Neural progenitor cell (in vitro differentiated cells): ENCODE results near the gene PRR7. TPM values are rescaled to one million over a fixed set of nuclear protein-coding genes. Genes with fewer than 3 reads are reported as not detected.

Experiments used
- DNase-seq: peaks from one replicate; pipeline ENCODE4 v3.0.0-alpha.2; 2016; ENCODE audit warnings: low spot score
- H2AFZ ChIP-seq: fragments of 200-600 bp; sonication (generic); replicated peaks from 2 replicates; pipeline ENCODE4 v1.6.1; 2016; ENCODE audit warnings: antibody characterized with exemption
- H3F3A ChIP-seq: fragments of 200-600 bp; sonication (generic); 2 replicates; pipeline ENCODE4 v1.6.1; 2016; ENCODE audit warnings: antibody characterized with exemption, low read depth
- H3K27ac ChIP-seq: fragments of 200-600 bp; sonication (generic); 2 replicates; pipeline ENCODE4 v1.5.1; 2016; ENCODE audit warnings: mild to moderate bottlenecking
- H3K27me3 ChIP-seq: fragments of 200-600 bp; sonication (generic); 2 replicates; pipeline ENCODE4 v1.6.1; 2016; ENCODE audit warnings: mild to moderate bottlenecking, moderate library complexity
- H3K36me3 ChIP-seq: fragments of 200-600 bp; sonication (generic); 2 replicates; pipeline ENCODE4 v1.5.1; 2016
- H3K4me1 ChIP-seq: fragments of 200-600 bp; sonication (generic); 2 replicates; pipeline ENCODE4 v1.6.1; 2016; ENCODE audit warnings: mixed run types
- H3K4me2 ChIP-seq: fragments of 200-600 bp; sonication (generic); 2 replicates; pipeline ENCODE4 v1.6.1; 2016
- H3K4me3 ChIP-seq: fragments of 200-600 bp; sonication (generic); 2 replicates; pipeline ENCODE4 v1.5.1; 2016
- H3K79me2 ChIP-seq: fragments of 200-600 bp; sonication (generic); 2 replicates; pipeline ENCODE4 v1.6.1; 2016; ENCODE audit warnings: low read depth
- H3K9ac ChIP-seq: fragments of 200-600 bp; sonication (generic); 2 replicates; pipeline ENCODE4 v1.6.1; 2016
- H3K9me3 ChIP-seq: fragments of 200-600 bp; sonication (generic); 2 replicates; pipeline ENCODE4 v1.5.1; 2016; ENCODE audit warnings: low read depth
- H4K20me1 ChIP-seq: fragments of 200-600 bp; sonication (generic); 2 replicates; pipeline ENCODE4 v1.6.1; 2016; ENCODE audit warnings: low read depth
- H3K27ac Mint-ChIP-seq: 3 replicates; pipeline ENCODE4 v1.8.0; 2021; ENCODE audit warnings: mixed read lengths
- H3K27me3 Mint-ChIP-seq: 2 replicates; pipeline ENCODE4 v1.8.0; 2022; ENCODE audit warnings: low read depth, mild to moderate bottlenecking, inconsistent platforms, moderate library complexity, mixed read lengths; ENCODE audit not compliant: insufficient read depth
- H3K36me3 Mint-ChIP-seq: 3 replicates; pipeline ENCODE4 v1.8.0; 2021; ENCODE audit warnings: mixed read lengths
- H3K4me1 Mint-ChIP-seq: 3 replicates; pipeline ENCODE4 v1.8.0; 2021; ENCODE audit warnings: mixed read lengths
- H3K4me3 Mint-ChIP-seq: 3 replicates; pipeline ENCODE4 v1.8.0; 2021; ENCODE audit warnings: mild to moderate bottlenecking, moderate library complexity, mixed read lengths
- H3K9me3 Mint-ChIP-seq: 3 replicates; pipeline ENCODE4 v1.8.0; 2020; ENCODE audit warnings: mixed read lengths
- CTCF ChIP-seq: fragments of 200-600 bp; sonication (generic); IDR thresholded peaks from 2 replicates; pipeline ENCODE4 v1.5.1; 2017; ENCODE audit warnings: antibody characterized with exemption, mild to moderate bottlenecking
- EZH2 ChIP-seq: fragments of 200-600 bp; sonication (generic); IDR thresholded peaks from 2 replicates; pipeline ENCODE4 v1.6.1; 2017; ENCODE audit warnings: antibody characterized with exemption, mild to moderate bottlenecking, moderate library complexity
- EZH2phosphoT487 ChIP-seq: fragments of 200-600 bp; sonication (generic); IDR thresholded peaks from 2 replicates; pipeline ENCODE4 v1.6.1; 2017; ENCODE audit warnings: antibody characterized with exemption
- total RNA-seq: library from RNA; depleted of rRNA; stranded (reverse); fragments of >200 nt; gene quantifications from 2 replicates; pipeline ENCODE4 v1.2.3, GENCODE V29; 2015; ENCODE audit warnings: low replicate concordance

Gene PRR7
- total RNA-seq, 1 donor from 2014 or later = 4.5 TPM

- DNase-seq = peak; percentile 95
- H3K79me2 ChIP-seq = peaks cover 31% of the 10 kb centered on the region
- Mint-ChIP-seq H3K9me3 (no peaks in the 10 kb centered on the region), H3K4me1 (peaks cover 40% of the 10 kb centered on the region), H3K27me3 (peaks cover 9% of the 10 kb centered on the region), H3K36me3 (peaks cover 22% of the 10 kb centered on the region), H3K4me3 (peak overlapping the region; percentile 23), H3K27ac (no peak overlapping the region)
- H3F3A ChIP-seq = peaks cover 41% of the 10 kb centered on the region
- H3K36me3 ChIP-seq = peaks cover 5% of the 10 kb centered on the region
- H3K4me3 ChIP-seq = no peak overlapping the region
- H3K4me2 ChIP-seq = peak overlapping the region; percentile 7
- peaks cover 74% of the 10 kb centered on the region for H4K20me1 ChIP-seq
- H3K27ac ChIP-seq = no peak overlapping the region
- no peak overlapping the region for H3K9ac ChIP-seq
- H2AFZ ChIP-seq = no peak overlapping the region
- no peaks in the 10 kb centered on the region for H3K9me3 ChIP-seq
- H3K27me3 ChIP-seq = no peaks in the 10 kb centered on the region
- H3K4me1 ChIP-seq = peaks cover 25% of the 10 kb centered on the region
- TF ChIP-seq EZH2phosphoT487 (no peak), EZH2 (no peak), CTCF (peak; percentile 97)
Measured at GRCh38 chr5:177491429-177491945, 44.9 kb downstream of the PRR7 start.

GRCh38 chr5:177491983-177492746 is 45.6 kb downstream of the PRR7 start:
- Histone ChIP-seq H3K27ac (no peak overlapping the region), H3K9me3 (no peaks in the 10 kb centered on the region)
- no peak overlapping the region for H3K4me3 Mint-ChIP-seq

GRCh38 chr5:177492841-177493240 is 46.2 kb downstream of the PRR7 start:
- Mint-ChIP-seq H3K4me3 (no peak overlapping the region), H3K27ac (peak overlapping the region; percentile 90), H3K27me3 (peaks cover 11% of the 10 kb centered on the region), H3K9me3 (no peaks in the 10 kb centered on the region), H3K36me3 (peaks cover 17% of the 10 kb centered on the region), H3K4me1 (peaks cover 38% of the 10 kb centered on the region)
- peaks cover 25% of the 10 kb centered on the region for H3K4me1 ChIP-seq
- no peaks in the 10 kb centered on the region for H3K36me3 ChIP-seq
- H2AFZ ChIP-seq = no peak overlapping the region
- H4K20me1 ChIP-seq = peaks cover 70% of the 10 kb centered on the region
- peaks cover 1% of the 10 kb centered on the region for H3K27me3 ChIP-seq
- no peak for TF ChIP-seq EZH2phosphoT487
- TF ChIP-seq EZH2 = no peak
- no peak for TF ChIP-seq CTCF
- no peaks in the 10 kb centered on the region for H3K9me3 ChIP-seq
- DNase-seq = no peak
- peaks cover 39% of the 10 kb centered on the region for H3F3A ChIP-seq
- no peak overlapping the region for H3K4me3 ChIP-seq
- no peak overlapping the region for H3K9ac ChIP-seq
- H3K4me2 ChIP-seq = no peak overlapping the region
- peak overlapping the region; percentile 22 for H3K27ac ChIP-seq
- H3K79me2 ChIP-seq = peaks cover 31% of the 10 kb centered on the region

More at GRCh38 chr5:177491983-177492746, 45.6 kb downstream of the PRR7 start:
- H3K9ac ChIP-seq = no peak overlapping the region
- H3K27me3 ChIP-seq = no peaks in the 10 kb centered on the region
- DNase-seq = no peak
- no peak overlapping the region for H2AFZ ChIP-seq
- peaks cover 73% of the 10 kb centered on the region for H4K20me1 ChIP-seq
- peaks cover 21% of the 10 kb centered on the region for H3K36me3 Mint-ChIP-seq
- H3K4me1 Mint-ChIP-seq = peaks cover 38% of the 10 kb centered on the region
- peaks cover 5% of the 10 kb centered on the region for H3K36me3 ChIP-seq
- H3F3A ChIP-seq = peaks cover 41% of the 10 kb centered on the region
- no peak overlapping the region for H3K27ac Mint-ChIP-seq
- H3K9me3 Mint-ChIP-seq = no peaks in the 10 kb centered on the region
- TF ChIP-seq CTCF (no peak), EZH2phosphoT487 (no peak), EZH2 (no peak)
- no peak overlapping the region for H3K4me2 ChIP-seq
- H3K4me3 ChIP-seq = no peak overlapping the region
- peaks cover 9% of the 10 kb centered on the region for H3K27me3 Mint-ChIP-seq
- peaks cover 31% of the 10 kb centered on the region for H3K79me2 ChIP-seq
- H3K4me1 ChIP-seq = peaks cover 25% of the 10 kb centered on the region
